Adrenal gland (tissue), 12 donors: ENCODE data around the gene FCHO2. TPM values are rescaled to one million over a fixed set of nuclear protein-coding genes. Genes with fewer than 3 reads are reported as not detected.
A peak's percentile ranks its signal among the peaks of the same experiment; 100 is the strongest.

Experiments used
- DNase-seq, 7 donors: peaks; one replicate each; pipeline ENCODE4 v3.0.0-alpha.2; 2019 to 2020
- H3K27ac ChIP-seq, 5 donors: fragments of 200-600 bp; sonication (generic) in 4 of 5; 1 replicate in 3 of 5; 2 replicates in 2 of 5; pipeline versions ENCODE4 v1.5.1 to v1.8.0; 2016 to 2020; ENCODE audit warnings: mild to moderate bottlenecking in 1 of 5
- H3K27me3 ChIP-seq: fragments of 200-600 bp; 2 replicates; pipeline ENCODE4 v1.8.0; 2021
- H3K36me3 ChIP-seq, 2 donors: fragments of 200-600 bp; replicated peaks in 1 of 2; 1 replicate in 1 of 2; 2 replicates in 1 of 2; pipeline versions ENCODE4 v1.5.1 to v1.8.0; 2018 to 2022
- H3K4me1 ChIP-seq, 2 donors: fragments of 200-600 bp; replicated peaks in 1 of 2; 1 replicate in 1 of 2; 2 replicates in 1 of 2; pipeline versions ENCODE4 v1.5.1 to v1.8.0; 2018 to 2021
- H3K4me3 ChIP-seq, 4 donors: fragments of 200-600 bp; sonication (generic) in 3 of 4; one replicate each; pipeline ENCODE4 v1.5.1; 2016 to 2018
- H3K9me3 ChIP-seq, 3 donors: fragments of 200-600 bp; sonication (generic) in 1 of 3; replicated peaks in 1 of 3; 1 replicate in 2 of 3; 2 replicates in 1 of 3; pipeline versions ENCODE4 v1.5.1 to v1.8.0; 2016 to 2021
- CTCF ChIP-seq, 6 experiments: fragments of 450-650 bp in 4 of 6; fragments of 200-600 bp in 2 of 6; sonication (generic) in 1 of 6; IDR thresholded peaks; 1 replicate in 5 of 6; 2 replicates in 1 of 6; pipeline versions ENCODE4 v1.5.1 to v1.8.0; 2016 to 2021; ENCODE audit warnings: antibody characterized with exemption in 6 of 6, mild to moderate bottlenecking in 2 of 6, moderate library complexity in 1 of 6
- POLR2A ChIP-seq, 2 donors: fragments of 450-650 bp; IDR thresholded peaks; one replicate each; pipeline ENCODE4 v1.6.1; 2017; ENCODE audit warnings: antibody characterized with exemption in 2 of 2, mild to moderate bottlenecking in 2 of 2, moderate library complexity in 1 of 2
- WGBS, 4 donors: extraction: QIAGEN DNeasy Blood & Tissue Kit in 2 of 4; methylation state at CpG; one replicate each; pipeline versions ENCODE4 v1.1.5 to v1.1.7; 2013 to 2017; 5-methylcytosine and 5-hydroxymethylcytosine counted together
- intact Hi-C, 2 donors: fragments of 100-400 bp; cut with DNase I; formaldehyde crosslinking; loops; one replicate each; pipeline versions ENCODE4 v1.14.1 to v1.15.0; 2022 to 2023
- polyA plus RNA-seq, 3 donors: library from polyadenylated mRNA; stranded (reverse); fragments of 200-250 nt in 2 of 3; fragments of 350-450 nt in 1 of 3; fragmentation: Illumina TruSeq in 1 of 3; extraction: RNeasy Lipid Tissue Mini Kit (QIAGEN cat#74804) in 1 of 3; gene quantifications; one replicate each; pipeline ENCODE4 v1.2.3, GENCODE V29; 2013 to 2014
- total RNA-seq, 9 donors: library from RNA; depleted of rRNA in 4 of 9; stranded (reverse); fragments of >200 nt in 4 of 9; fragments of 120-200 nt in 1 of 9; fragmentation: NEBNext Ultra II Directional in 1 of 9; extraction: Animal tissue kit (Norgen Biotek cat#: 25700) in 1 of 9; gene quantifications; one replicate each; pipeline versions ENCODE4 v1.1.0 to v1.2.4, GENCODE V29; 2013 to 2023
- donor health status: healthy with polysubstance abuse.
- donor health status: Bipolar disorder and iron deficiency.
- donor health status: DM: yes; HTN: yes; CAD: no.
- donor health status: DM: no; HTN: no; CAD: no.
- donor health status: DM: no; HTN: no; CAD: no.
- donor health status: DM: yes; HTN: yes; CAD: no.

FCHO2 gene
- total and polyA plus RNA-seq, 12 donors = 5.1 to 32.7 (median 20.0) TPM

- WGBS, 4 donors = 75 to 84% (median 79%) methylated on average over 3 of the region's 3 CpGs
- intact Hi-C loops = no loop called here
- TF ChIP-seq CTCF (IDR thresholded peaks at IDR 0.05) = no peak
- TF ChIP-seq POLR2A (IDR thresholded peaks at IDR 0.05) = no peak
- Histone ChIP-seq H3K9me3 (no peaks in the 10 kb centered on the region), H3K4me3 (no peak overlapping the region), H3K36me3 (no peaks in the 10 kb centered on the region), H3K27ac (no peak overlapping the region), H3K4me1 (no peaks in the 10 kb centered on the region), H3K27me3 (peaks cover 3% of the 10 kb centered on the region)
- DNase-seq = no peak
These were observed 176.0 kb downstream of the FCHO2 start for GRCh38 chr5:73131711-73132425.

- Histone ChIP-seq H3K4me3 (no peak overlapping the region), H3K36me3 (no peaks in the 10 kb centered on the region), H3K27me3 (peaks cover 3% of the 10 kb centered on the region), H3K27ac (no peak overlapping the region), H3K4me1 (no peaks in the 10 kb centered on the region), H3K9me3 (no peaks in the 10 kb centered on the region)
- WGBS, 4 donors = 86 to 92% (median 90%) methylated on average over 2 of the region's 2 CpGs
- no peak for DNase-seq
- intact Hi-C loops = no loop called here
- TF ChIP-seq CTCF (IDR thresholded peaks at IDR 0.05) = no peak
- no peak for TF ChIP-seq POLR2A (IDR thresholded peaks at IDR 0.05)
These were observed 176.9 kb downstream of the FCHO2 start for GRCh38 chr5:73132759-73133158.

GRCh38 chr5:73135021-73135420 lies 179.2 kb downstream of the FCHO2 start:
- 68 to 100% (median 80%) methylated on average over 3 of the region's 3 CpGs for WGBS, 4 donors
- H3K27ac ChIP-seq = no peak overlapping the region
- TF ChIP-seq CTCF (IDR thresholded peaks at IDR 0.05) (no peak), POLR2A (IDR thresholded peaks at IDR 0.05) (no peak)
- peaks cover 3% of the 10 kb centered on the region for H3K27me3 ChIP-seq
- no peaks in the 10 kb centered on the region for H3K4me1 ChIP-seq
- H3K4me3 ChIP-seq = no peak overlapping the region
- no peaks in the 10 kb centered on the region for H3K9me3 ChIP-seq
- intact Hi-C loops = no loop called here
- H3K36me3 ChIP-seq = no peaks in the 10 kb centered on the region
- no peak for DNase-seq

- no peak overlapping the region for H3K27ac ChIP-seq
- H3K36me3 ChIP-seq = no peaks in the 10 kb centered on the region
- H3K27me3 ChIP-seq = peaks cover 3% of the 10 kb centered on the region
- intact Hi-C loops = no loop called here
- peak in 2 of 6 experiments; percentile 14 to 32 for TF ChIP-seq CTCF (IDR thresholded peaks at IDR 0.05)
- no peak for TF ChIP-seq POLR2A (IDR thresholded peaks at IDR 0.05)
- WGBS, 4 donors = 37 to 61% (median 52%) methylated on average over 6 of the region's 6 CpGs
- H3K9me3 ChIP-seq = no peaks in the 10 kb centered on the region
- H3K4me3 ChIP-seq = no peak overlapping the region
- H3K4me1 ChIP-seq = no peaks in the 10 kb centered on the region
- DNase-seq = no peak
These were observed 179.7 kb downstream of the FCHO2 start for GRCh38 chr5:73135429-73136054.
